GM12878 (cell line): ENCODE results near the gene MMP24. TPM values are rescaled to one million over a fixed set of nuclear protein-coding genes. Genes with fewer than 3 reads are reported as not detected.

ENCODE experiments used
- ATAC-seq: fragments of 200-7000 bp; cut with Tn5 transposase; 3 replicates; pipeline ENCODE4 v1.9.1; 2020; ENCODE audit warnings: mild to moderate bottlenecking, moderate library complexity
- BruUV-seq: library from RNA; stranded (reverse); fragments of 400-500 nt; replicated peaks from 2 replicates; lab custom pipeline; 2021; lab: Mats Ljungman, UMichigan
- CTCF ChIA-PET: fragments of 300-600 bp; sonication (Branson Sonifier 250); formaldehyde crosslinking; extraction: SDS; loops from one replicate; lab custom pipeline; 2021; ENCODE audit warnings: inconsistent platforms; lab: Yijun Ruan, JAX
- POLR2A ChIA-PET: fragments of 350-600 bp; formaldehyde crosslinking; extraction: SDS; loops from one replicate; lab custom pipeline; 2021; ENCODE audit warnings: inconsistent platforms; lab: Charles Lee
- RAD21 ChIA-PET: fragments of 300-600 bp; sonication (Branson Sonifier 250); formaldehyde crosslinking; loops from one replicate; lab custom pipeline; 2023; ENCODE audit warnings: antibody characterized with exemption; ENCODE audit not compliant: unreplicated experiment; lab: Charles Lee
- SMC1A ChIA-PET: fragments of 300-600 bp; sonication (Branson Sonifier 250); formaldehyde crosslinking; loops from one replicate; lab custom pipeline; 2023; ENCODE audit not compliant: unreplicated experiment, uncharacterized antibody; lab: Charles Lee
- DNase-seq: peaks from one replicate; pipeline ENCODE4 v3.0.0-alpha.2; 2011; ENCODE audit warnings: low read depth, low spot score
- FAIRE-seq: peaks from 3 replicates; lab custom pipeline; 2011; peaks lifted over from hg19 to GRCh38; lab: Jason Lieb, UNC
- H2AFZ ChIP-seq: 2 replicates; pipeline ENCODE4 v1.6.0; 2011; ENCODE audit warnings: low read depth, low read length, control low read depth; ENCODE audit not compliant: control insufficient read depth
- H3K27ac ChIP-seq: 2 replicates; pipeline ENCODE4 v1.5.1; 2011; ENCODE audit warnings: control low read depth; ENCODE audit not compliant: control insufficient read depth, insufficient read depth
- H3K27me3 ChIP-seq, 2 experiments: replicated peaks in 1 of 2; 2 replicates each; pipeline versions ENCODE4 v1.6.0 to v1.6.1; 2011; ENCODE audit warnings: low read length in 1 of 2; ENCODE audit not compliant: control insufficient read depth in 2 of 2, insufficient read depth in 2 of 2
- H3K36me3 ChIP-seq, 2 experiments: 2 replicates each; pipeline ENCODE4 v1.5.1; 2011; ENCODE audit warnings: low read length in 1 of 2; ENCODE audit not compliant: control insufficient read depth in 2 of 2, insufficient read depth in 2 of 2
- H3K4me1 ChIP-seq: 2 replicates; pipeline ENCODE4 v1.6.1; 2011; ENCODE audit warnings: mild to moderate bottlenecking, low read length, moderate library complexity, mixed read lengths; ENCODE audit not compliant: control insufficient read depth, insufficient read depth
- H3K4me2 ChIP-seq: 2 replicates; pipeline ENCODE4 v1.6.0; 2011; ENCODE audit warnings: control low read depth; ENCODE audit not compliant: control insufficient read depth, insufficient read depth
- H3K4me3 ChIP-seq: fragments of 200-600 bp; sonication (generic); 2 replicates; pipeline ENCODE4 v1.5.1; 2016
- H3K79me2 ChIP-seq: 2 replicates; pipeline ENCODE4 v1.6.0; 2011; ENCODE audit warnings: low read length; ENCODE audit not compliant: control insufficient read depth, insufficient read depth
- H3K9ac ChIP-seq: 2 replicates; pipeline ENCODE4 v1.8.0; 2011; ENCODE audit warnings: low read length, control low read depth, mixed read lengths; ENCODE audit not compliant: control insufficient read depth, insufficient read depth
- H3K9me3 ChIP-seq: replicated peaks from 3 replicates; pipeline ENCODE4 v1.5.1; 2011; ENCODE audit warnings: mild to moderate bottlenecking, low read length; ENCODE audit not compliant: control insufficient read depth, insufficient read depth
- H4K20me1 ChIP-seq: 2 replicates; pipeline ENCODE4 v1.6.0; 2011; ENCODE audit not compliant: control insufficient read depth, insufficient read depth
- ATF7 ChIP-seq: fragments of 450-650 bp; IDR thresholded peaks from 2 replicates; pipeline ENCODE4 v1.6.1; 2016; ENCODE audit warnings: low read depth, mild to moderate bottlenecking
- CHD4 ChIP-seq: fragments of 200-600 bp; sonication (generic); IDR thresholded peaks from 2 replicates; pipeline ENCODE4 v1.6.1; 2016; ENCODE audit warnings: mild to moderate bottlenecking
- FOXK2 ChIP-seq: fragments of 450-650 bp; IDR thresholded peaks from 2 replicates; pipeline ENCODE4 v1.6.1; 2017; ENCODE audit warnings: mild to moderate bottlenecking, moderate library complexity
- HDAC2 ChIP-seq: fragments of 200-600 bp; sonication (generic); IDR thresholded peaks from 2 replicates; pipeline ENCODE4 v1.6.1; 2017
- IKZF1 ChIP-seq: fragments of 450-650 bp; conservative IDR thresholded peaks from 2 replicates; pipeline ENCODE4 v1.6.1; 2017; ENCODE audit warnings: antibody characterized with exemption, mild to moderate bottlenecking
- LARP7 ChIP-seq: fragments of 450-650 bp; IDR thresholded peaks from 2 replicates; pipeline ENCODE4 v1.6.1; 2017; ENCODE audit warnings: mild to moderate bottlenecking
- MXI1 ChIP-seq: fragments of 150-350 bp; IDR thresholded peaks from 2 replicates; pipeline ENCODE4 v1.6.1; 2011; ENCODE audit warnings: low read depth, mild to moderate bottlenecking, inconsistent platforms, low read length, improper control_type of control experiment
- MYC ChIP-seq: IDR thresholded peaks from 2 replicates; pipeline ENCODE4 v1.6.1; 2011; ENCODE audit warnings: mild to moderate bottlenecking, low read length, moderate library complexity, inconsistent platforms; ENCODE audit not compliant: insufficient read depth, insufficient replicate concordance, insufficient read length, severe bottlenecking
- NBN ChIP-seq: fragments of 450-650 bp; IDR thresholded peaks from 2 replicates; pipeline ENCODE4 v1.6.1; 2016
- NFIC ChIP-seq: IDR thresholded peaks from 2 replicates; pipeline ENCODE4 v1.6.1; 2012; ENCODE audit warnings: low read depth, mild to moderate bottlenecking, inconsistent platforms, low read length, moderate library complexity
- NFXL1 ChIP-seq: fragments of 450-650 bp; IDR thresholded peaks from 2 replicates; pipeline ENCODE4 v1.6.1; 2017; ENCODE audit warnings: antibody characterized with exemption, mild to moderate bottlenecking, borderline replicate concordance
- NR2C1 ChIP-seq: fragments of 450-650 bp; IDR thresholded peaks from 2 replicates; pipeline ENCODE4 v1.6.1; 2017; ENCODE audit warnings: antibody characterized with exemption, mild to moderate bottlenecking, moderate library complexity
- PAX5 ChIP-seq: IDR thresholded peaks from 2 replicates; pipeline ENCODE4 v1.6.1; 2011; ENCODE audit warnings: low read depth, low read length, borderline replicate concordance
- PML ChIP-seq: IDR thresholded peaks from 2 replicates; pipeline ENCODE4 v1.6.1; 2012; ENCODE audit warnings: low read length, inconsistent platforms
- SPI1 ChIP-seq: IDR thresholded peaks from 2 replicates; pipeline ENCODE4 v1.6.1; 2011; ENCODE audit warnings: low read depth, mild to moderate bottlenecking, low read length, moderate library complexity, borderline replicate concordance; ENCODE audit not compliant: insufficient read depth
- SREBF1 ChIP-seq: IDR thresholded peaks from 2 replicates; pipeline ENCODE4 v1.6.1; 2012; ENCODE audit warnings: mild to moderate bottlenecking, low read length
- SUZ12 ChIP-seq: fragments of 200-600 bp; sonication (generic); IDR thresholded peaks from one replicate; pipeline ENCODE4 v1.6.1; 2018; ENCODE audit warnings: antibody characterized with exemption, mild to moderate bottlenecking; ENCODE audit not compliant: unreplicated experiment
- TCF3 ChIP-seq: IDR thresholded peaks from 2 replicates; pipeline ENCODE4 v1.6.1; 2012; ENCODE audit warnings: low read depth, mild to moderate bottlenecking, low read length, borderline replicate concordance; ENCODE audit not compliant: insufficient read depth
- TCF7 ChIP-seq: IDR thresholded peaks from 2 replicates; pipeline ENCODE4 v1.6.1; 2014; ENCODE audit warnings: antibody characterized with exemption, borderline replicate concordance
- ZNF24 ChIP-seq: fragments of 450-650 bp; IDR thresholded peaks from 2 replicates; pipeline ENCODE4 v1.6.1; 2017; ENCODE audit warnings: antibody characterized with exemption, mild to moderate bottlenecking
- ZNF622 ChIP-seq: fragments of 450-650 bp; IDR thresholded peaks from 2 replicates; pipeline ENCODE4 v1.6.1; 2017; ENCODE audit warnings: mild to moderate bottlenecking, inconsistent platforms
- ZSCAN29 ChIP-seq: fragments of 450-650 bp; IDR thresholded peaks from 2 replicates; pipeline ENCODE4 v1.6.1; 2017; ENCODE audit warnings: mild to moderate bottlenecking, moderate library complexity
- ZZZ3 ChIP-seq: IDR thresholded peaks from 2 replicates; pipeline ENCODE4 v1.6.1; 2011; ENCODE audit warnings: low read depth; ENCODE audit not compliant: control insufficient read depth, insufficient read length
- WGBS: methylation state at CpG from one replicate; pipeline ENCODE4 v1.1.6; 2016; ENCODE audit warnings: low lambda C conversion rate; ENCODE audit not compliant: insufficient replicate concordance, insufficient coverage; ENCODE audit errors: missing lambda C conversion rate; 5-methylcytosine and 5-hydroxymethylcytosine counted together
- in situ Hi-C: fragments of 300-500 bp; cut with MboI; formaldehyde crosslinking; loops from 9 replicates; pipeline ENCODE4 v1.14.3; 2018; ENCODE audit warnings: mixed read lengths
- intact Hi-C: fragments of 100-400 bp; cut with micrococcal nuclease; formaldehyde crosslinking; loops from one replicate; pipeline ENCODE4 v1.14.2; 2022; ENCODE audit not compliant: unreplicated experiment
- polyA plus RNA-seq, 11 experiments: library from polyadenylated mRNA; depleted of rRNA in 4 of 11; unstranded in 6 of 11; stranded (reverse) in 5 of 11; fragments of >200 nt; fragmentation: Nextera tagmentation in 4 of 11; fragmentation: Illumina TruSeq in 1 of 11; extraction: Ambion mirVana in 4 of 11; extraction: Trizol in 1 of 11; gene quantifications; 1 replicate in 1 of 11; 2 replicates in 10 of 11; pipeline versions ENCODE4 v1.2.1 to v1.2.3, GENCODE V29; 2011 to 2016; ENCODE audit warnings: inconsistent platforms in 2 of 11, missing spikeins in 2 of 11, low read depth in 1 of 11
- total RNA-seq, 4 experiments: library from RNA; depleted of rRNA in 3 of 4; stranded (reverse); fragments of >200 nt in 3 of 4; fragmentation: Illumina TruSeq in 1 of 4; extraction: Trizol in 1 of 4; gene quantifications; 2 replicates each; pipeline versions ENCODE4 v1.2.1 to v1.2.3, GENCODE V29; 2013 to 2021

The MMP24 gene
- total and polyA plus RNA-seq, 10 of the 15 experiments (the other 5 are each of a cell fraction or from before 2014, with no cell fraction given) = 0.01 to 0.11 (median 0.04) TPM; not detected in 5

DNA sequence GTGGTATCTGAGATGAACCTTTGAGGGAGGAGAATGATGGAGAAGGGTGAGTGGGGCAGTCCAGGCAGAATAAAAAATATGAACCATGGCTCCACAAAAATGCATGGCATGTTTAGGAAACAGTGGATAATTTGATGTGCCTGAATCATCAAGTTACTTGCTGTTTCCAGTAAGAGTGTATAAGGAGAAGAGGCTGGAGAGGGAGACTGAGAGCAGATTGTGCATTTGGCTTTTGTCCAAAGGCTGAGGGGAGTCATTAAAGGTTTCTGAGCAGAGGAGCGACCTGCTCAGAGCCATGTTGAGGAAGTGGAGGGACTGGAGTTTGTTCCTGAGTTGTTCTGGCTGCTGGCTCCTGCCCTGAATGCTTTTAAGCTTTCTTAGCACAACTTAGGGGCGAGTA lies 6.1 kb downstream of the MMP24 start:
- Histone ChIP-seq H3K9me3 (no peaks in the 10 kb centered on the region), H3K27me3 (peaks cover 0 to 6% of the 10 kb centered on the region in 2 experiments; a peak in 2 of 4 replicates), H3K4me1 (no peaks in the 10 kb centered on the region), H3K79me2 (no peaks in the 10 kb centered on the region), H3K9ac (no peak overlapping the region), H3K4me3 (no peak overlapping the region), H3K36me3 (no peaks in the 10 kb centered on the region), H3K27ac (no peak overlapping the region), H4K20me1 (no peaks in the 10 kb centered on the region), H2AFZ (no peak overlapping the region), H3K4me2 (no peak overlapping the region)
- no TSS peak for BruUV-seq
- FAIRE-seq = no peak
- no peak for TF ChIP-seq NFIC
- TF ChIP-seq PAX5 = no peak
- TF ChIP-seq SREBF1 = no peak
- no peak for TF ChIP-seq PML
- TF ChIP-seq TCF3 = no peak
- TF ChIP-seq ZNF24 = no peak
- no peak for TF ChIP-seq ZSCAN29
- no peak for ATAC-seq
- intact Hi-C loops (no loop called here), in situ Hi-C loops (no loop called here)
- ChIA-PET RAD21 (no interaction called here), CTCF (no interaction called here), POLR2A (no interaction called here), SMC1A (no interaction called here)
- DNase-seq = no peak
- 6% methylated on average over 2 of the region's 2 CpGs for WGBS

DNA sequence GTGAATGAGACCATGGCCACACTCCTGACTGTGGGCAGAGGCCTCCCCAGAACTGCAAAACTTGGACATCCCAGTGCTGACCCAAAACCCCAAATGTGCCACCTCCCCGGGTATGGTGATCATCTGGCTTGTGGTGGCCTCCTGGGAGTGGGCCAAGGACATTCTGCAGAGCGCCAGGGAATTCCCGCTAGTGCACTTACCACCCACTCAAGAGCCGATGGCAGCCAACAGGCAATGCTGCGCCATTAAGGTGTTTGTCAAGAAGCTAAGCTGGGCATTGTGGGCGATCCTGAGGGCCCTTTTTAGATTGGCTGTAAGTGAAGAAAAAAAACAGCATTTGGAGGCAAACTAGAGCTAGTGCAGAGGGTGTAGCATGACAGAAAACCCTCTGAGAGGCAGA lies 9.4 kb downstream of the MMP24 start:
- no TSS peak for BruUV-seq
- RAD21 ChIA-PET = no interaction called here
- TF ChIP-seq NFIC (no peak), HDAC2 (no peak), ATF7 (no peak), NR2C1 (no peak), MYC (no peak), ZZZ3 (no peak), SPI1 (no peak), PML (no peak), IKZF1 (no peak), LARP7 (no peak), MXI1 (no peak), ZNF622 (no peak), CHD4 (no peak), FOXK2 (no peak), NFXL1 (no peak), TCF7 (no peak), SUZ12 (no peak), NBN (no peak)

More for the DNA sequence above, 9.4 kb downstream of the MMP24 start:
- POLR2A ChIA-PET = no interaction called here
- SMC1A ChIA-PET = interaction anchor here (0.6 kb wide), 1 partner anchor 380 kb away, joined by 3 read pairs; no protein-coding TSS in a partner anchor
- CTCF ChIA-PET = no interaction called here
- Histone ChIP-seq H3K27me3 (no peaks in the 10 kb centered on the region), H3K4me1 (no peaks in the 10 kb centered on the region), H3K36me3 (no peaks in the 10 kb centered on the region), H3K4me3 (no peak overlapping the region), H3K4me2 (no peak overlapping the region), H3K9me3 (no peaks in the 10 kb centered on the region), H2AFZ (no peak overlapping the region), H3K79me2 (no peaks in the 10 kb centered on the region), H3K9ac (no peak overlapping the region), H3K27ac (no peak overlapping the region), H4K20me1 (no peaks in the 10 kb centered on the region)
- WGBS = 45% methylated on average over 6 of the region's 6 CpGs
- in situ Hi-C loops (no loop called here), intact Hi-C loops (no loop called here)
- DNase-seq = no peak
- ATAC-seq = no peak
- FAIRE-seq = no peak
